Lung (tissue), 12 donors: ENCODE measurements around the gene RIN3. TPM values are rescaled to one million over a fixed set of nuclear protein-coding genes. Genes with fewer than 3 reads are reported as not detected.

Source experiments
- ATAC-seq: fragments of 200-7000 bp; cut with Tn5 transposase; one replicate; pipeline ENCODE4 v1.9.1; 2020; ENCODE audit warnings: moderate number of reproducible peaks; ENCODE audit not compliant: insufficient read depth, low FRiP score
- DNase-seq, 3 donors: peaks; one replicate each; pipeline ENCODE4 v3.0.0-alpha.2; 2013 to 2017
- H3K27ac ChIP-seq, 2 donors: one replicate each; pipeline ENCODE4 v1.5.1; 2013; ENCODE audit warnings: mild to moderate bottlenecking in 2 of 2, moderate library complexity in 2 of 2, control low read depth in 1 of 2, inconsistent platforms in 1 of 2, low read depth in 1 of 2, low read length in 1 of 2
- H3K27me3 ChIP-seq, 3 donors: one replicate each; pipeline ENCODE4 v1.5.1; 2013; ENCODE audit warnings: low read length in 2 of 3; ENCODE audit not compliant: control insufficient read depth in 3 of 3, insufficient read depth in 3 of 3
- H3K36me3 ChIP-seq, 4 donors: one replicate each; pipeline ENCODE4 v1.5.1; 2013; ENCODE audit warnings: low read length in 4 of 4, mild to moderate bottlenecking in 1 of 4, moderate library complexity in 1 of 4; ENCODE audit not compliant: control insufficient read depth in 4 of 4, insufficient read depth in 4 of 4
- H3K4me1 ChIP-seq, 5 donors: one replicate each; pipeline ENCODE4 v1.5.1; 2013; ENCODE audit warnings: low read length in 5 of 5, mild to moderate bottlenecking in 2 of 5, moderate library complexity in 1 of 5; ENCODE audit not compliant: control insufficient read depth in 5 of 5, insufficient read depth in 5 of 5
- H3K4me3 ChIP-seq: one replicate; pipeline ENCODE4 v1.5.1; 2013; ENCODE audit warnings: mild to moderate bottlenecking, control low read depth, moderate library complexity
- H3K9ac ChIP-seq, 2 donors: one replicate each; pipeline ENCODE4 v1.5.1; 2013; ENCODE audit warnings: low read length in 2 of 2, control low read depth in 1 of 2; ENCODE audit not compliant: insufficient read depth in 1 of 2
- H3K9me3 ChIP-seq, 4 donors: one replicate each; pipeline ENCODE4 v1.5.1; 2013; ENCODE audit warnings: low read length in 3 of 4, mild to moderate bottlenecking in 1 of 4, moderate library complexity in 1 of 4; ENCODE audit not compliant: control insufficient read depth in 4 of 4, insufficient read depth in 3 of 4
- WGBS, 2 donors: extraction: QIAGEN DNeasy Blood & Tissue Kit; methylation state at CpG; one replicate each; pipeline ENCODE4 v1.1.7; 2013; 5-methylcytosine and 5-hydroxymethylcytosine counted together
- polyA plus RNA-seq, 2 donors: library from polyadenylated mRNA; stranded (reverse); fragments of 200-250 nt; gene quantifications; one replicate each; pipeline ENCODE4 v1.2.1, GENCODE V29; 2013
- total RNA-seq, 2 donors: library from RNA; depleted of rRNA in 1 of 2; stranded (reverse); fragments of >200 nt in 1 of 2; gene quantifications; one replicate each; pipeline ENCODE4 v1.2.1, GENCODE V29; 2014 to 2021
- TF ChIP-seq, protein P1 (sequence below): IDR thresholded peaks from 2 replicates; pipeline ENCODE4 v1.5.1; 2012; ENCODE audit warnings: mild to moderate bottlenecking; ENCODE audit errors: control extremely low read depth, extremely low read depth
- donor health status: control.
- donor health status: control.
- donor health status: Bipolar disorder and iron deficiency.
- donor health status: healthy.
- donor health status: DM: yes; HTN: yes; CAD: no.

RIN3 gene
- total and polyA plus RNA-seq, 4 donors, result 19.3 to 55.5 (median 40.2) TPM

DNA sequence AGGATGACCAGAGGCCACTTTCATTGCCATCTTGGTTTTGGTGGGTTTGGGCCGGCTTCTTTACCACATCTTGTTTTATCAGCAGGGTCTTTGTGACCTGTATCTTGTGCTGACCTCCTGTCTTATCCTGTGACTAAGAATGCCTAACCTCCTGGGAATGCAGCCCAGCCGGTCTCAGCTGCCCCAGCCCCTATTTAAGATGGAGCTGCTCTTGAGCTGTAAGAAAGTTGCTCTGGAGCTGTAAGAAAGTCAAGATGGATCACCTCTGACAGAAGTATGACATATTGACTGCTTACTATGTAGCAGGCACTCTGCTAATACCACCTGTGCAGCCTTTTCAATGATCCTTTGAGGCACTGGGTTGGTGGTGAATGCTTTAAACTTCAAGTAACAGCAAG, 52.1 kb downstream of the RIN3 start:
- H3K4me1 ChIP-seq, result peaks cover 0 to 1% (median 0%) of the 10 kb centered on the region in 5 donors

DNA sequence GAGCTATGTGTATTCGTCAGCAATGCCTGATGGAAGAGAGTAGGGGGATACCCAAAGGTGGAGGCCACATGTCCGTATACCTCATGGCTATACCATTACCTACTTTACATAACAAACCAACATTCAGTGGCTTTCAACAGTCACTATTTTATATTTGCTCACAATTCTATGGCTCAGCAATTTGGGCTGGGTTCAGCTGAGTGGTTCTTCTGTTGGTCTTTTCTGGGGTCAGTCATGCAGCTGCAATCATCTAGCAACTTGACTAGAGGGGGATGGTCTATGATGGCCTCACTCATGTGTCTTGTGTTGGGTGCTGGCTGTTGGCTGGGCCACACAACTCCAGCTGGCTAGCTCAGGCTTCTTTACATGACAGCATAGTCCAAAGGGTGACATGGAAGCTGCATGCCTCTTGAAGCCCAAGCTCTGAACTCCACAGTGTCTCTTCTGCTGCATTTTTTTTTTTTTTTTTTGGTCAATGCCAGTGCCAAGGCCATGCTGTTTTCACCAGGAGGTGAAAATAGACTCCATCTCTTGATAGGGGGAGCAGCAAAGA, 53.7 kb downstream of the RIN3 start:
- peaks cover 0 to 9% (median 6%) of the 10 kb centered on the region in 4 donors for H3K36me3 ChIP-seq
- no peak for DNase-seq
- H3K27ac ChIP-seq, result no peak overlapping the region
- H3K27me3 ChIP-seq, result no peaks in the 10 kb centered on the region
- H3K9ac ChIP-seq, result no peak overlapping the region
- 96 to 98% methylated on average over 2 of the region's 2 CpGs for WGBS, 2 donors
- TF ChIP-seq, protein P1, sequence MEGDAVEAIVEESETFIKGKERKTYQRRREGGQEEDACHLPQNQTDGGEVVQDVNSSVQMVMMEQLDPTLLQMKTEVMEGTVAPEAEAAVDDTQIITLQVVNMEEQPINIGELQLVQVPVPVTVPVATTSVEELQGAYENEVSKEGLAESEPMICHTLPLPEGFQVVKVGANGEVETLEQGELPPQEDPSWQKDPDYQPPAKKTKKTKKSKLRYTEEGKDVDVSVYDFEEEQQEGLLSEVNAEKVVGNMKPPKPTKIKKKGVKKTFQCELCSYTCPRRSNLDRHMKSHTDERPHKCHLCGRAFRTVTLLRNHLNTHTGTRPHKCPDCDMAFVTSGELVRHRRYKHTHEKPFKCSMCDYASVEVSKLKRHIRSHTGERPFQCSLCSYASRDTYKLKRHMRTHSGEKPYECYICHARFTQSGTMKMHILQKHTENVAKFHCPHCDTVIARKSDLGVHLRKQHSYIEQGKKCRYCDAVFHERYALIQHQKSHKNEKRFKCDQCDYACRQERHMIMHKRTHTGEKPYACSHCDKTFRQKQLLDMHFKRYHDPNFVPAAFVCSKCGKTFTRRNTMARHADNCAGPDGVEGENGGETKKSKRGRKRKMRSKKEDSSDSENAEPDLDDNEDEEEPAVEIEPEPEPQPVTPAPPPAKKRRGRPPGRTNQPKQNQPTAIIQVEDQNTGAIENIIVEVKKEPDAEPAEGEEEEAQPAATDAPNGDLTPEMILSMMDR, result no peak
- H3K4me1 ChIP-seq, result peaks cover 0 to 1% (median 0%) of the 10 kb centered on the region in 5 donors
- no peak overlapping the region for H3K4me3 ChIP-seq
- no peak for ATAC-seq
- H3K9me3 ChIP-seq, result peaks cover 0 to 12% (median 5%) of the 10 kb centered on the region in 4 donors

More for the DNA sequence above, 52.1 kb downstream of the RIN3 start:
- Histone ChIP-seq H3K9me3 (peaks cover 0 to 12% (median 5%) of the 10 kb centered on the region in 4 donors), H3K9ac (no peak overlapping the region), H3K4me3 (no peak overlapping the region), H3K36me3 (peaks cover 0 to 9% (median 6%) of the 10 kb centered on the region in 4 donors), H3K27me3 (no peaks in the 10 kb centered on the region), H3K27ac (no peak overlapping the region)
- no peak for ATAC-seq
- TF ChIP-seq, protein P1, result no peak
- whole genome bisulfite sequencing, 2 donors, result 85 to 95% methylated on average over 2 of the region's 2 CpGs
- no peak for DNase-seq

DNA sequence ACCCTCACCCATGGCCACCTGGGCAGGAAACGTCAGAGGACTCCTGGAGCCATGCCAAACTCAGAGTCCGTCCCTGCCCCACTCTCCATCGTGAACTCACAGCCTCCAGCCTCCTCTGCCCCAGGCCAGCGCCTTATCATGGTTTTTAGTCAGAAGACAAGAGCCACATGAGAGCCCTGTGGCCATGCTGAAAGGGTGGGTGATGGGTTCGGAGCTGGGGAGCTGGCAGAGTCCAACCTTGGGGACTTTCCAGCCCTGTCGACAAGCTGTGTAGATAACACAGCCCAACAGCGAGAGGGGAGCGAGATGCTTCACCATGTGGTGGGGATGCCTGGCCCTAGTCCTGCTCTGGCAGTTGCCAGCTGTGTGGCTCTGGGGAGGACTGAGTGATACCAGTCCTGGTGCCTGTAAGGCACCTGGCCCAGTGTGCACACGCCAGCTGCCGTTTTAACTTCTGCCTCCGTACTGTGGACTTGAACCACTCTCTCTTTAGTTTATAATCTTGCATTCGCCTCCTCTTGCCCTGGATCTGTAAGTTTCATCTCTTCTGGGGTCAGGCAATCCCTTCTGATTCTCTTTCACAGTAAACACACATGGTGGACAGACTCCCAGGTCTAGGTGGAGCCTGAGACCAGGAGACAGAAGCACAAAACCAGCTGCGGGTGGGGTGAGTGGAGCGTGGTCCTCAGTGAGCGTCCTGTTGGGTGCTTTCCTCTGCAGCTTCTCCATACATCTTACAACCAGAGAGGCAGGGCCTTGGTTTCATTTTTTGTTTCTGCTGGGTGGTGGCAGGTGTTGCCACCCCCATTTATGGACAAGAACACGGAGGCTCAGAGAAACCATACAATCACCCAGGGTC, 55.3 kb downstream of the RIN3 start:
- ATAC-seq (no peak), DNase-seq (no peak)

More for the DNA sequence above, 55.3 kb downstream of the RIN3 start:
- 74 to 85% methylated on average over 16 of the region's 16 CpGs for WGBS, 2 donors
- Histone ChIP-seq H3K27ac (peak overlapping the region in 1 of 2 donors; percentile 41), H3K9me3 (peaks cover 0 to 12% (median 5%) of the 10 kb centered on the region in 4 donors), H3K27me3 (no peaks in the 10 kb centered on the region), H3K4me1 (peaks cover 0 to 1% (median 0%) of the 10 kb centered on the region in 5 donors), H3K9ac (no peak overlapping the region), H3K36me3 (peaks cover 0 to 10% (median 7%) of the 10 kb centered on the region in 4 donors), H3K4me3 (no peak overlapping the region)
- TF ChIP-seq, protein P1, result no peak
